Natural killer cell (primary cell): Measurements from ENCODE around the gene LCA5L. TPM values are rescaled to one million over a fixed set of nuclear protein-coding genes. Genes with fewer than 3 reads are reported as not detected.

Source experiments
- ATAC-seq, 3 donors: fragments of 150-1000 bp in 2 of 3; fragments of 200-7000 bp in 1 of 3; cut with Tn5 transposase; 1 replicate in 1 of 3; 2 replicates in 2 of 3; pipeline ENCODE4 v1.10.0; 2021; ENCODE audit warnings: mild to moderate bottlenecking in 2 of 3, moderate library complexity in 2 of 3
- DNase-seq, 2 donors: peaks; one replicate each; pipeline versions ENCODE4 v3.0.0 to v3.0.0-alpha.2; 2013 to 2021; ENCODE audit warnings: mixed read lengths in 1 of 2
- H3K27ac ChIP-seq: one replicate; pipeline ENCODE4 v1.5.1; 2013; ENCODE audit warnings: mild to moderate bottlenecking, low read length
- H3K27me3 ChIP-seq: one replicate; pipeline ENCODE4 v1.6.1; 2013; ENCODE audit warnings: low read length; ENCODE audit not compliant: control insufficient read depth, insufficient read depth
- H3K36me3 ChIP-seq: one replicate; pipeline ENCODE4 v1.6.1; 2013; ENCODE audit warnings: low read length; ENCODE audit not compliant: control insufficient read depth, insufficient read depth
- H3K4me1 ChIP-seq: one replicate; pipeline ENCODE4 v1.6.1; 2013; ENCODE audit warnings: low read length; ENCODE audit not compliant: control insufficient read depth, insufficient read depth
- H3K4me3 ChIP-seq: one replicate; pipeline ENCODE4 v1.5.1; 2013; ENCODE audit warnings: low read length
- H3K9me3 ChIP-seq: one replicate; pipeline ENCODE4 v1.6.1; 2013; ENCODE audit warnings: low read length; ENCODE audit not compliant: control insufficient read depth, insufficient read depth
- H3K27ac Mint-ChIP-seq, 2 donors: one replicate each; pipeline ENCODE4 v1.8.0; 2022; ENCODE audit warnings: mild to moderate bottlenecking in 2 of 2, mixed read lengths in 2 of 2, moderate library complexity in 1 of 2
- H3K27me3 Mint-ChIP-seq, 2 donors: one replicate each; pipeline ENCODE4 v1.8.0; 2022; ENCODE audit warnings: low read depth in 2 of 2, mixed read lengths in 2 of 2
- H3K36me3 Mint-ChIP-seq: one replicate; pipeline ENCODE4 v1.8.0; 2022; ENCODE audit warnings: mixed read lengths
- H3K4me1 Mint-ChIP-seq, 2 donors: one replicate each; pipeline ENCODE4 v1.8.0; 2022; ENCODE audit warnings: mixed read lengths in 2 of 2
- H3K4me3 Mint-ChIP-seq: one replicate; pipeline ENCODE4 v1.8.0; 2022; ENCODE audit warnings: mild to moderate bottlenecking, moderate library complexity, mixed read lengths
- H3K9me3 Mint-ChIP-seq, 2 donors: one replicate each; pipeline ENCODE4 v1.8.0; 2022; ENCODE audit warnings: mixed read lengths in 2 of 2
- WGBS: methylation state at CpG from one replicate; pipeline ENCODE4 v1.1.7; 2013; ENCODE audit warnings: missing lambda C conversion rate; ENCODE audit not compliant: insufficient coverage; 5-methylcytosine and 5-hydroxymethylcytosine counted together
- intact Hi-C: fragments of 100-400 bp; cut with micrococcal nuclease; formaldehyde crosslinking; loops from one replicate; pipeline ENCODE4 v1.14.2; 2022
- total RNA-seq, 4 donors: library from RNA; stranded (reverse); fragments of 120-200 nt in 1 of 4; gene quantifications; one replicate each; pipeline versions ENCODE4 v1.2.3 to v1.2.4, GENCODE V29; 2013 to 2022
- TF ChIP-seq, protein P1 (sequence below): fragments of 200-600 bp; IDR thresholded peaks from one replicate; pipeline ENCODE4 v1.8.0; 2022; ENCODE audit warnings: antibody characterized with exemption

The LCA5L gene
- total RNA-seq, 3 donors from 2014 or later (not counting 1 experiment from before 2014, with no cell fraction given), result 0.14 to 0.84 TPM; not detected in 1

DNA sequence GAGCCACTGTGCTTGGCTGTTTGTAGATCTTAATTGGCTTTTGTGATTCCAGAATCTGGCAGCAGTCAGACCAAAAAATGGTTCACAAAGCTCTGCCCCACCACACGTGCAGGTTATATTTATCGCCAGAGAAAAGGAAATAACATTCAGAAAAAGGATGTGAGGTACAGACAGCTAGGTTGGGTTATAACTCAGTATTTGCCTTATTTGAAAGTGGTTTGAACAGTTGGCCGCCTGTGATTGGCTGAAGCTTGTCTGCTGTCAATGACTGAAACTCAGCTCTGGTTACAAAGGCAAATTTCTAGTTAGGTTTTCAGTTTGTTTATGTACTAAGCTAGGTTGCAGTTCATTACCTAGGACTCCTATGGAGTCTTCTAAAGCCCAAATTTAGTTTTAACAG lies 15.8 kb upstream of the LCA5L start:
- intact Hi-C loops, result no loop called here
- no peaks in the 10 kb centered on the region for H3K36me3 Mint-ChIP-seq
- Histone ChIP-seq H3K36me3 (no peaks in the 10 kb centered on the region), H3K27ac (no peak overlapping the region), H3K4me1 (no peaks in the 10 kb centered on the region), H3K9me3 (no peaks in the 10 kb centered on the region), H3K4me3 (no peak overlapping the region), H3K27me3 (no peaks in the 10 kb centered on the region)
- TF ChIP-seq, protein P1, sequence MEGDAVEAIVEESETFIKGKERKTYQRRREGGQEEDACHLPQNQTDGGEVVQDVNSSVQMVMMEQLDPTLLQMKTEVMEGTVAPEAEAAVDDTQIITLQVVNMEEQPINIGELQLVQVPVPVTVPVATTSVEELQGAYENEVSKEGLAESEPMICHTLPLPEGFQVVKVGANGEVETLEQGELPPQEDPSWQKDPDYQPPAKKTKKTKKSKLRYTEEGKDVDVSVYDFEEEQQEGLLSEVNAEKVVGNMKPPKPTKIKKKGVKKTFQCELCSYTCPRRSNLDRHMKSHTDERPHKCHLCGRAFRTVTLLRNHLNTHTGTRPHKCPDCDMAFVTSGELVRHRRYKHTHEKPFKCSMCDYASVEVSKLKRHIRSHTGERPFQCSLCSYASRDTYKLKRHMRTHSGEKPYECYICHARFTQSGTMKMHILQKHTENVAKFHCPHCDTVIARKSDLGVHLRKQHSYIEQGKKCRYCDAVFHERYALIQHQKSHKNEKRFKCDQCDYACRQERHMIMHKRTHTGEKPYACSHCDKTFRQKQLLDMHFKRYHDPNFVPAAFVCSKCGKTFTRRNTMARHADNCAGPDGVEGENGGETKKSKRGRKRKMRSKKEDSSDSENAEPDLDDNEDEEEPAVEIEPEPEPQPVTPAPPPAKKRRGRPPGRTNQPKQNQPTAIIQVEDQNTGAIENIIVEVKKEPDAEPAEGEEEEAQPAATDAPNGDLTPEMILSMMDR, result no peak
- H3K27me3 Mint-ChIP-seq, result no peaks in the 10 kb centered on the region
- no peak overlapping the region for H3K27ac Mint-ChIP-seq
- H3K4me3 Mint-ChIP-seq, result no peak overlapping the region
- DNase-seq (no peak), ATAC-seq (no peak)
- H3K4me1 Mint-ChIP-seq, result no peaks in the 10 kb centered on the region
- 47% methylated on average over 3 of the region's 3 CpGs for WGBS
- H3K9me3 Mint-ChIP-seq, result no peaks in the 10 kb centered on the region

DNA sequence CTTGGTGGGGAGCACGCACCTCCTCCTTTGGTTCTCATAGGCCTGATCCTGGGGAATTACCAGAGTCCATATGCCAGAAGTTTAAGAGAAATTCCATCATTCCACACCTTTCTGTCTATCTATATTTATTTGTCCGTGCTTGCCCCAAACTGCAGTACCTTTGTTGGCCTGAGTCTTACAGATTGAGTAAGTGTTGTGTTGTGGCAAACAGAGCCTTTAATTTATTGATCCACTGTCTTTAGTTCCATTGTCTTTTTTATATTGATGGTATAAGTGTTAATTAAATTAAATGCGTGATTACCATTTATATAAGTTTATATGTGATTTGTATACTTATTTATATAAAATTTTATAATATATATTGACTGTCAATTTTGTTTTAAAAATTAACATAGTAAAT lies 11.1 kb upstream of the LCA5L start:
- ATAC-seq (no peak), DNase-seq (no peak)
- Mint-ChIP-seq H3K4me1 (no peaks in the 10 kb centered on the region), H3K9me3 (no peaks in the 10 kb centered on the region), H3K27me3 (peaks cover 7 to 11% of the 10 kb centered on the region in 2 donors), H3K36me3 (no peaks in the 10 kb centered on the region), H3K4me3 (no peak overlapping the region), H3K27ac (no peak overlapping the region)
- Histone ChIP-seq H3K4me1 (no peaks in the 10 kb centered on the region), H3K9me3 (no peaks in the 10 kb centered on the region), H3K4me3 (no peak overlapping the region), H3K27me3 (no peaks in the 10 kb centered on the region), H3K36me3 (no peaks in the 10 kb centered on the region), H3K27ac (no peak overlapping the region)
- TF ChIP-seq, protein P1, result no peak
- WGBS, result 83% methylated on average over 1 of the region's 3 CpGs
- intact Hi-C loops, result no loop called here

DNA sequence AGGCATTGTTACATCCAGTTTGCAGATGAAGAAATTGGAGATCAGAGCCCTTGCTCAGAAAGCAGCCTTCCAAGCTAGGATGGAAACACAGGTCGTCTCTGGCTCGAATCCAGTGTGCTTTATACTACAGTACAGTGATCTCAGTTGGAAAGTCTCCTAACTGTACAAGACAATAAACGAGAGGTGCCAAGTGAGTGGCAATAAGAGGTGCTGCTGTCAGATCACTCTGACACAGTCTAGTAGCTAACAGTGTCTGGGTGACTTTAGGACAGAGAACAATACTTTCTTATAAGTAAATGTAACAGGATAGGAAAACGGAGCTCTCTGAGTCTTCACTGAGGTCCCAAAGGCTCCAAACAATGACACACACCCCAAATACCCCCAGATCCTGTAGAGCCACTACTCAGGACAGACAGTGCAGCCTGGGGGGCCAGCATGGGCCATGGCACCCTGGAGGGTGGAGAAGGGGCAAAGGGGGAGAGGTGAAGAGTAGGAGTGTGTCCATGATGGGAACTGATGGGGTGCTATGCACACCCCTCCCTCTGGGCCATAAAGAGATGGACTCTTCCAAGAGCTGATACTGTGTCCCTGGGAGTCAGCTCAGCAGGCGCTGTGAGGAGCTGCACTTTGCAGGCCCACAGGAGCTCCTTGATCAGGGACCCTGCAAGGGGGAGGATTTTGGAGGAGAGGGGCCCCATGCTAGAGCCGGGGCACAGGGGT lies 9.5 kb upstream of the LCA5L start:
- no peak overlapping the region for H3K4me3 Mint-ChIP-seq
- Histone ChIP-seq H3K27ac (no peak overlapping the region), H3K9me3 (no peaks in the 10 kb centered on the region), H3K27me3 (no peaks in the 10 kb centered on the region), H3K36me3 (no peaks in the 10 kb centered on the region), H3K4me3 (no peak overlapping the region), H3K4me1 (no peaks in the 10 kb centered on the region)
- no peaks in the 10 kb centered on the region for H3K4me1 Mint-ChIP-seq
- peak in 1 of 3 donors; percentile 41 for ATAC-seq
- DNase-seq, result no peak
- no peak overlapping the region for H3K27ac Mint-ChIP-seq
- H3K27me3 Mint-ChIP-seq, result peaks cover 11 to 12% of the 10 kb centered on the region in 2 donors
- no peaks in the 10 kb centered on the region for H3K36me3 Mint-ChIP-seq
- TF ChIP-seq, protein P1, result no peak
- intact Hi-C loops, result no loop called here
- no peaks in the 10 kb centered on the region for H3K9me3 Mint-ChIP-seq
- WGBS, result 86% methylated on average over 6 of the region's 6 CpGs
